A673 (cell line): ENCODE results near the gene PCNX1. TPM values are rescaled to one million over a fixed set of nuclear protein-coding genes. Genes with fewer than 3 reads are reported as not detected.
A peak's percentile ranks its signal among the peaks of the same experiment; 100 is the strongest.
"Not testable (repeated sequence)": the region's sequence is repeated elsewhere in the genome, so short reads cannot be mapped to it uniquely, and the experiment has no call there.

Experiments used
- BruUV-seq: library from RNA; stranded (reverse); fragments of 400-500 nt; replicated peaks from 2 replicates; lab custom pipeline; 2021; lab: Mats Ljungman, UMichigan
- CTCF ChIA-PET: fragments of 300-600 bp; sonication (Branson Sonifier 250); formaldehyde crosslinking; loops from one replicate; lab custom pipeline; 2022; ENCODE audit warnings: antibody characterized with exemption; lab: Charles Lee
- POLR2A ChIA-PET: fragments of 300-600 bp; sonication (Branson Sonifier 250); formaldehyde crosslinking; loops from one replicate; lab custom pipeline; 2022; ENCODE audit warnings: antibody characterized with exemption; ENCODE audit not compliant: low non-redundant PET; lab: Charles Lee
- DNase-seq: peaks from one replicate; pipeline ENCODE4 v3.0.0-alpha.2; 2015; ENCODE audit warnings: low spot score
- H3K27ac ChIP-seq: fragments of 200-600 bp; sonication (generic); 2 replicates; pipeline ENCODE4 v1.5.1; 2016; ENCODE audit warnings: mixed run types, low read depth, mild to moderate bottlenecking, mixed read lengths, antibody characterized with exemption, low read length; ENCODE audit not compliant: poor library complexity, severe bottlenecking
- H3K27me3 ChIP-seq: fragments of 200-600 bp; sonication (generic); replicated peaks from 2 replicates; pipeline ENCODE4 v1.6.1; 2017; ENCODE audit warnings: mixed run types, low read depth, mild to moderate bottlenecking, mixed read lengths, antibody characterized with exemption, low read length; ENCODE audit not compliant: insufficient read depth, poor library complexity
- H3K36me3 ChIP-seq: fragments of 200-600 bp; sonication (generic); 2 replicates; pipeline ENCODE4 v1.6.1; 2016; ENCODE audit warnings: mixed run types, mild to moderate bottlenecking, mixed read lengths, antibody characterized with exemption, low read length; ENCODE audit not compliant: insufficient read depth, poor library complexity, severe bottlenecking
- H3K4me1 ChIP-seq: fragments of 200-600 bp; sonication (generic); 2 replicates; pipeline ENCODE4 v1.6.1; 2017; ENCODE audit warnings: mixed run types, mild to moderate bottlenecking, mixed read lengths, antibody characterized with exemption, low read length; ENCODE audit not compliant: insufficient read depth, poor library complexity, severe bottlenecking
- H3K4me3 ChIP-seq: fragments of 200-600 bp; sonication (generic); 2 replicates; pipeline ENCODE4 v1.5.1; 2016; ENCODE audit warnings: low read depth, mixed run types, mild to moderate bottlenecking, mixed read lengths, low read length; ENCODE audit not compliant: poor library complexity, severe bottlenecking
- H3K9me3 ChIP-seq: fragments of 200-600 bp; sonication (generic); 2 replicates; pipeline ENCODE4 v1.6.1; 2016; ENCODE audit warnings: mixed run types, low read depth, mild to moderate bottlenecking, mixed read lengths, antibody characterized with exemption, low read length; ENCODE audit not compliant: poor library complexity, severe bottlenecking
- EZH2 ChIP-seq: fragments of 200-600 bp; sonication (generic); IDR thresholded peaks from 2 replicates; pipeline ENCODE4 v1.6.1; 2017; ENCODE audit warnings: borderline replicate concordance, low read depth, mild to moderate bottlenecking, mixed read lengths, antibody characterized with exemption, low read length; ENCODE audit not compliant: poor library complexity, severe bottlenecking
- intact Hi-C: fragments of 100-400 bp; cut with micrococcal nuclease; formaldehyde crosslinking; loops from one replicate; pipeline ENCODE4 v1.10.0; 2022; ENCODE audit not compliant: unreplicated experiment
- total RNA-seq: library from RNA; stranded (reverse); gene quantifications from 2 replicates; pipeline ENCODE4 v1.2.3, GENCODE V29; 2021
- TF ChIP-seq, protein P1 (sequence below): fragments of 300-800, 200-600 bp; sonication (generic); conservative IDR thresholded peaks from 2 replicates; pipeline ENCODE4 v1.5.1; 2017; ENCODE audit warnings: low read depth, mild to moderate bottlenecking, antibody characterized with exemption, low read length, moderate library complexity, mixed read lengths

Gene PCNX1
- total RNA-seq, 1 experiment from 2014 or later: 60.7 TPM

GRCh38 chr14:71013551-71014192 lies 106.4 kb downstream of the PCNX1 start:
- H3K4me3 ChIP-seq: no peak overlapping the region
- no peaks in the 10 kb centered on the region for H3K9me3 ChIP-seq
- no peaks in the 10 kb centered on the region for H3K4me1 ChIP-seq
- no peaks in the 10 kb centered on the region for H3K27me3 ChIP-seq
- peaks cover 22% of the 10 kb centered on the region for H3K36me3 ChIP-seq
- intact Hi-C loops: no loop called here
- no peak overlapping the region for H3K27ac ChIP-seq
- TF ChIP-seq EZH2: no peak
- ChIA-PET POLR2A (no interaction called here), CTCF (no interaction called here)
- BruUV-seq: no TSS peak
- DNase-seq: no peak

- DNase-seq, intact Hi-C loops, H3K4me1 ChIP-seq, H3K27ac ChIP-seq, CTCF ChIA-PET, H3K27me3 ChIP-seq, H3K9me3 ChIP-seq, BruUV-seq, H3K4me3 ChIP-seq, POLR2A ChIA-PET: not testable (repeated sequence)
- H3K36me3 ChIP-seq: peaks cover 17% of the 10 kb centered on the region
These were observed 112.7 kb downstream of the PCNX1 start for GRCh38 chr14:71019917-71020316.

- peak overlapping the region; percentile 2 for H3K27ac ChIP-seq
- TF ChIP-seq, protein P1, sequence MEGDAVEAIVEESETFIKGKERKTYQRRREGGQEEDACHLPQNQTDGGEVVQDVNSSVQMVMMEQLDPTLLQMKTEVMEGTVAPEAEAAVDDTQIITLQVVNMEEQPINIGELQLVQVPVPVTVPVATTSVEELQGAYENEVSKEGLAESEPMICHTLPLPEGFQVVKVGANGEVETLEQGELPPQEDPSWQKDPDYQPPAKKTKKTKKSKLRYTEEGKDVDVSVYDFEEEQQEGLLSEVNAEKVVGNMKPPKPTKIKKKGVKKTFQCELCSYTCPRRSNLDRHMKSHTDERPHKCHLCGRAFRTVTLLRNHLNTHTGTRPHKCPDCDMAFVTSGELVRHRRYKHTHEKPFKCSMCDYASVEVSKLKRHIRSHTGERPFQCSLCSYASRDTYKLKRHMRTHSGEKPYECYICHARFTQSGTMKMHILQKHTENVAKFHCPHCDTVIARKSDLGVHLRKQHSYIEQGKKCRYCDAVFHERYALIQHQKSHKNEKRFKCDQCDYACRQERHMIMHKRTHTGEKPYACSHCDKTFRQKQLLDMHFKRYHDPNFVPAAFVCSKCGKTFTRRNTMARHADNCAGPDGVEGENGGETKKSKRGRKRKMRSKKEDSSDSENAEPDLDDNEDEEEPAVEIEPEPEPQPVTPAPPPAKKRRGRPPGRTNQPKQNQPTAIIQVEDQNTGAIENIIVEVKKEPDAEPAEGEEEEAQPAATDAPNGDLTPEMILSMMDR: no peak
- no peak for TF ChIP-seq EZH2
- H3K9me3 ChIP-seq: no peaks in the 10 kb centered on the region
These were observed 114.2 kb downstream of the PCNX1 start for GRCh38 chr14:71021347-71022011.

GRCh38 chr14:71022012-71022869 lies 115.0 kb downstream of the PCNX1 start:
- peaks cover 7% of the 10 kb centered on the region for H3K36me3 ChIP-seq
- peak overlapping the region; percentile 2 for H3K27ac ChIP-seq
- intact Hi-C loops: no loop called here
- H3K27me3 ChIP-seq: no peaks in the 10 kb centered on the region
- peaks cover 9% of the 10 kb centered on the region for H3K4me1 ChIP-seq
- CTCF ChIA-PET: no interaction called here
- no peaks in the 10 kb centered on the region for H3K9me3 ChIP-seq
- BruUV-seq: no TSS peak
- no peak for DNase-seq
- TF ChIP-seq, protein P1: no peak
- TF ChIP-seq EZH2: no peak
- H3K4me3 ChIP-seq: no peak overlapping the region
- POLR2A ChIA-PET: no interaction called here

More at GRCh38 chr14:71021347-71022011, 114.2 kb downstream of the PCNX1 start:
- Histone ChIP-seq H3K27me3 (no peaks in the 10 kb centered on the region), H3K4me1 (peaks cover 9% of the 10 kb centered on the region), H3K36me3 (peaks cover 7% of the 10 kb centered on the region), H3K4me3 (no peak overlapping the region)
- CTCF ChIA-PET: no interaction called here
- POLR2A ChIA-PET: no interaction called here
- no TSS peak for BruUV-seq
- intact Hi-C loops: no loop called here
- DNase-seq: peak; percentile 47
